Tibial nerve (tissue), 4 donors: ENCODE results near the gene GEMIN5. TPM values are rescaled to one million over a fixed set of nuclear protein-coding genes. Genes with fewer than 3 reads are reported as not detected.

Experiments used
- DNase-seq, 2 donors: peaks; one replicate each; pipeline ENCODE4 v3.0.0-alpha.2; 2019; ENCODE audit warnings: low spot score in 2 of 2
- H3K27ac ChIP-seq, 4 donors: fragments of 200-600 bp; sonication (generic) in 3 of 4; one replicate each; pipeline ENCODE4 v1.5.1; 2017 to 2019; ENCODE audit warnings: mild to moderate bottlenecking in 1 of 4
- H3K27me3 ChIP-seq, 2 donors: fragments of 200-600 bp; sonication (generic) in 1 of 2; one replicate each; pipeline versions ENCODE4 v1.5.1 to v1.6.0; 2017 to 2019
- H3K36me3 ChIP-seq, 3 donors: fragments of 200-600 bp; sonication (generic); one replicate each; pipeline ENCODE4 v1.5.1; 2018 to 2019
- H3K4me1 ChIP-seq, 4 donors: fragments of 200-600 bp; sonication (generic) in 3 of 4; one replicate each; pipeline ENCODE4 v1.5.1; 2017 to 2019
- H3K4me3 ChIP-seq, 4 donors: fragments of 200-600 bp; sonication (generic) in 3 of 4; one replicate each; pipeline ENCODE4 v1.5.1; 2017 to 2019; ENCODE audit warnings: mild to moderate bottlenecking in 1 of 4, moderate library complexity in 1 of 4
- H3K9me3 ChIP-seq, 4 donors: fragments of 200-600 bp; sonication (generic) in 3 of 4; one replicate each; pipeline ENCODE4 v1.5.1; 2017 to 2019
- EP300 ChIP-seq, 2 donors: sonication (generic); formaldehyde crosslinking; IDR thresholded peaks; one replicate each; pipeline ENCODE4 v1.6.1; 2017; ENCODE audit warnings: antibody characterized with exemption in 2 of 2, mild to moderate bottlenecking in 1 of 2
- POLR2A ChIP-seq, 2 donors: fragments of 450-650 bp; IDR thresholded peaks; one replicate each; pipeline ENCODE4 v1.6.1; 2017; ENCODE audit warnings: antibody characterized with exemption in 2 of 2, mild to moderate bottlenecking in 2 of 2, moderate library complexity in 2 of 2
- WGBS, 2 donors: methylation state at CpG; one replicate each; pipeline ENCODE4 v1.1.5; 2018; 5-methylcytosine and 5-hydroxymethylcytosine counted together
- total RNA-seq, 4 donors: library from RNA; depleted of rRNA; stranded (reverse); fragments of >200 nt; gene quantifications; one replicate each; pipeline ENCODE4 v1.1.0, GENCODE V29; 2016
- TF ChIP-seq, protein P1 (sequence below), 5 experiments: fragments of 200-600 bp in 3 of 5; fragments of 450-650 bp in 2 of 5; sonication (generic) in 3 of 5; IDR thresholded peaks; one replicate each; pipeline ENCODE4 v1.5.1; 2016 to 2019; ENCODE audit warnings: antibody characterized with exemption in 5 of 5, mild to moderate bottlenecking in 3 of 5, moderate library complexity in 2 of 5

The GEMIN5 gene
- total RNA-seq, 4 donors from 2014 or later = 17.8 to 20.5 (median 18.8) TPM

- 23 to 29% methylated on average over 11 of the region's 11 CpGs for WGBS, 2 donors
- peaks cover 0 to 36% (median 15%) of the 10 kb centered on the region in 4 donors for H3K4me1 ChIP-seq
- H3K27ac ChIP-seq = peak overlapping the region in 3 of 4 donors; percentile 76 to 89 (median 81)
- no peaks in the 10 kb centered on the region for H3K27me3 ChIP-seq
- no peaks in the 10 kb centered on the region for H3K9me3 ChIP-seq
- peaks cover 0 to 24% (median 4%) of the 10 kb centered on the region in 3 donors for H3K36me3 ChIP-seq
- TF ChIP-seq EP300 (IDR thresholded peaks at IDR 0.05) (no peak), POLR2A (IDR thresholded peaks at IDR 0.05) (no peak)
- TF ChIP-seq, protein P1, sequence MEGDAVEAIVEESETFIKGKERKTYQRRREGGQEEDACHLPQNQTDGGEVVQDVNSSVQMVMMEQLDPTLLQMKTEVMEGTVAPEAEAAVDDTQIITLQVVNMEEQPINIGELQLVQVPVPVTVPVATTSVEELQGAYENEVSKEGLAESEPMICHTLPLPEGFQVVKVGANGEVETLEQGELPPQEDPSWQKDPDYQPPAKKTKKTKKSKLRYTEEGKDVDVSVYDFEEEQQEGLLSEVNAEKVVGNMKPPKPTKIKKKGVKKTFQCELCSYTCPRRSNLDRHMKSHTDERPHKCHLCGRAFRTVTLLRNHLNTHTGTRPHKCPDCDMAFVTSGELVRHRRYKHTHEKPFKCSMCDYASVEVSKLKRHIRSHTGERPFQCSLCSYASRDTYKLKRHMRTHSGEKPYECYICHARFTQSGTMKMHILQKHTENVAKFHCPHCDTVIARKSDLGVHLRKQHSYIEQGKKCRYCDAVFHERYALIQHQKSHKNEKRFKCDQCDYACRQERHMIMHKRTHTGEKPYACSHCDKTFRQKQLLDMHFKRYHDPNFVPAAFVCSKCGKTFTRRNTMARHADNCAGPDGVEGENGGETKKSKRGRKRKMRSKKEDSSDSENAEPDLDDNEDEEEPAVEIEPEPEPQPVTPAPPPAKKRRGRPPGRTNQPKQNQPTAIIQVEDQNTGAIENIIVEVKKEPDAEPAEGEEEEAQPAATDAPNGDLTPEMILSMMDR (IDR thresholded peaks at IDR 0.05) = no peak
- H3K4me3 ChIP-seq = peak overlapping the region; percentile 61 to 91 (median 82)
- DNase-seq = no peak
Measured at GRCh38 chr5:154937186-154937717, 759 bp downstream of the GEMIN5 start.

DNA sequence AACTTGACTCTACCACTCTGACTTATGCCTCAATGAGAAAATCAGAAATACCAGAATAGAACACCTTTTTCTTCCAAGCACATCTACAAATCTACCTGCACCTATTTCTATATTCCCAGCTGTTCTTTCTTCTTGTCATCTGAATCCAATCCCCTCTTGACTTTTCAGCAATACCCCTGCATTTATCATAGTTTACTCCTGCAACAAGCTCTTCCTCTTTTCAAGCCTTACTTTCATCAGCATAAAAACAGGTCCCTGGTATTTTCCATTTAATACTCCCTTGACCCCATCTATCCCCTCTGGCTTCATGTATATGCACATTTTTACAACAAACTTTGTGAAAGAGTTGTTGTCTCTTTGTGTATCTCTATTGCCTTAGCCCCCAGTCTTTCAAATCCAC is 3.1 kb downstream of the GEMIN5 start:
- DNase-seq = no peak
- Histone ChIP-seq H3K27me3 (no peaks in the 10 kb centered on the region), H3K4me1 (peaks cover 0 to 20% (median 10%) of the 10 kb centered on the region in 4 donors), H3K9me3 (no peaks in the 10 kb centered on the region), H3K36me3 (peaks cover 0 to 47% (median 14%) of the 10 kb centered on the region in 3 donors), H3K4me3 (no peak overlapping the region), H3K27ac (no peak overlapping the region)
- TF ChIP-seq, protein P1 (IDR thresholded peaks at IDR 0.05) = no peak
- no peak for TF ChIP-seq EP300 (IDR thresholded peaks at IDR 0.05)

DNA sequence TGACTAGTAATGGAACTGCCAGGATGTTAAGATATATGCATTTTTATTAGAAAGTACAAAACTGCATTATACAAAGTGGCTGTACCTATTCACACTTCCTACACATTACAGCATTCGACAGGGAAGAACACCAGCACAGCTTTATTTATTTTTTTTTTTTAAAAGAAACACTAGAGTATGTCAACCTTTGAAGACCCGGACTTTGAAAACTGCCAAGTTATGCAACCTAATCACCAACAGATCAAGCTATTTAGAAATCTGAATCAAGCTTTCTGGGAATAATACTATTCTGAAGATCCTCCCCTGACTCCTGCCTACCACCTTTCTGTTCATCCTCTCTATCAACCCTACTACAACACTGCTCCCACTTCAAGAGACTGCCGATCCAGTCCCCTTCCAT is 4.5 kb downstream of the GEMIN5 start:
- peaks cover 0 to 20% (median 10%) of the 10 kb centered on the region in 4 donors for H3K4me1 ChIP-seq
- no peaks in the 10 kb centered on the region for H3K9me3 ChIP-seq
- no peak overlapping the region for H3K27ac ChIP-seq
- no peak for TF ChIP-seq EP300 (IDR thresholded peaks at IDR 0.05)
- TF ChIP-seq POLR2A (IDR thresholded peaks at IDR 0.05) = no peak
- TF ChIP-seq, protein P1 (IDR thresholded peaks at IDR 0.05) = no peak
- no peaks in the 10 kb centered on the region for H3K27me3 ChIP-seq
- peaks cover 0 to 59% (median 18%) of the 10 kb centered on the region in 3 donors for H3K36me3 ChIP-seq
- WGBS, 2 donors = 84 to 87% methylated on average over 3 of the region's 3 CpGs
- no peak for DNase-seq
- no peak overlapping the region for H3K4me3 ChIP-seq

GRCh38 chr5:154923441-154924430 is 14.3 kb downstream of the GEMIN5 start:
- H3K36me3 ChIP-seq = peaks cover 0 to 100% (median 17%) of the 10 kb centered on the region in 3 donors
- no peak overlapping the region for H3K27ac ChIP-seq
- H3K9me3 ChIP-seq = no peaks in the 10 kb centered on the region
- 89 to 91% methylated on average over 7 of the region's 7 CpGs for WGBS, 2 donors
- no peak for TF ChIP-seq EP300 (IDR thresholded peaks at IDR 0.05)
- TF ChIP-seq, protein P1 (IDR thresholded peaks at IDR 0.05) = no peak
- TF ChIP-seq POLR2A (IDR thresholded peaks at IDR 0.05) = no peak
- H3K4me1 ChIP-seq = no peaks in the 10 kb centered on the region
- no peaks in the 10 kb centered on the region for H3K27me3 ChIP-seq
- DNase-seq = no peak
- no peak overlapping the region for H3K4me3 ChIP-seq

GRCh38 chr5:154917757-154918156 is 20.3 kb downstream of the GEMIN5 start:
- Histone ChIP-seq H3K36me3 (peaks cover 0 to 96% (median 10%) of the 10 kb centered on the region in 3 donors), H3K27ac (no peak overlapping the region), H3K4me1 (no peaks in the 10 kb centered on the region), H3K4me3 (no peak overlapping the region), H3K9me3 (no peaks in the 10 kb centered on the region), H3K27me3 (no peaks in the 10 kb centered on the region)
- TF ChIP-seq, protein P1 (IDR thresholded peaks at IDR 0.05) = no peak
- TF ChIP-seq EP300 (IDR thresholded peaks at IDR 0.05) = no peak
- no peak for TF ChIP-seq POLR2A (IDR thresholded peaks at IDR 0.05)
- no peak for DNase-seq
- 87% methylated on average over 4 of the region's 4 CpGs for WGBS, 2 donors
